Rectal smooth muscle tissue (tissue), 1 donor: ENCODE results near the gene KRT14.
A peak's percentile ranks its signal among the peaks of the same experiment; 100 is the strongest.
"Not testable (repeated sequence)": the region's sequence is repeated elsewhere in the genome, so short reads cannot be mapped to it uniquely, and the experiment has no call there.

Experiments
- H3K27ac ChIP-seq: one replicate; pipeline ENCODE4 v1.7.0; 2013; ENCODE audit warnings: low read depth, low read length, inconsistent platforms
- H3K27me3 ChIP-seq: one replicate; pipeline ENCODE4 v1.7.0; 2013; ENCODE audit warnings: low read length; ENCODE audit not compliant: control insufficient read depth, insufficient read depth
- H3K36me3 ChIP-seq: one replicate; pipeline ENCODE4 v1.7.0; 2013; ENCODE audit warnings: low read length; ENCODE audit not compliant: control insufficient read depth, insufficient read depth
- H3K4me1 ChIP-seq: one replicate; pipeline ENCODE4 v1.7.0; 2013; ENCODE audit warnings: low read length; ENCODE audit not compliant: control insufficient read depth, insufficient read depth
- H3K4me3 ChIP-seq: one replicate; pipeline ENCODE4 v1.7.0; 2013; ENCODE audit warnings: low read length
- H3K9ac ChIP-seq: one replicate; pipeline ENCODE4 v1.7.0; 2013; ENCODE audit warnings: low read length

The KRT14 gene

GRCh38 chr17:41553176-41553575 lies 33.5 kb downstream of the KRT14 start:
- H3K4me1 ChIP-seq = peaks cover 6% of the 10 kb centered on the region
- H3K36me3 ChIP-seq = no peaks in the 10 kb centered on the region
- H3K27me3 ChIP-seq = peaks cover 1% of the 10 kb centered on the region
- no peak overlapping the region for H3K4me3 ChIP-seq
- H3K9ac ChIP-seq = no peak overlapping the region
- H3K27ac ChIP-seq = no peak overlapping the region

GRCh38 chr17:41552455-41552854 lies 34.2 kb downstream of the KRT14 start:
- peaks cover 10% of the 10 kb centered on the region for H3K4me1 ChIP-seq
- no peaks in the 10 kb centered on the region for H3K36me3 ChIP-seq
- peaks cover 4% of the 10 kb centered on the region for H3K27me3 ChIP-seq
- H3K9ac ChIP-seq = no peak overlapping the region
- no peak overlapping the region for H3K4me3 ChIP-seq
- H3K27ac ChIP-seq = no peak overlapping the region

- Histone ChIP-seq H3K36me3 (no peaks in the 10 kb centered on the region), H3K27ac (no peak overlapping the region), H3K9ac (no peak overlapping the region), H3K4me3 (no peak overlapping the region), H3K27me3 (peaks cover 4% of the 10 kb centered on the region), H3K4me1 (peaks cover 10% of the 10 kb centered on the region)
Measured at GRCh38 chr17:41551365-41551764, 35.3 kb downstream of the KRT14 start.

GRCh38 chr17:41549596-41550039 lies 37.1 kb downstream of the KRT14 start:
- H3K4me1 ChIP-seq = peaks cover 10% of the 10 kb centered on the region
- no peak overlapping the region for H3K4me3 ChIP-seq
- no peak overlapping the region for H3K27ac ChIP-seq
- H3K27me3 ChIP-seq = peaks cover 4% of the 10 kb centered on the region
- H3K9ac ChIP-seq = no peak overlapping the region
- no peaks in the 10 kb centered on the region for H3K36me3 ChIP-seq

GRCh38 chr17:41548844-41549595 lies 37.7 kb downstream of the KRT14 start:
- H3K4me1 ChIP-seq = peaks cover 10% of the 10 kb centered on the region
- no peaks in the 10 kb centered on the region for H3K36me3 ChIP-seq
- H3K9ac ChIP-seq = no peak overlapping the region
- peak overlapping the region; percentile 59 for H3K4me3 ChIP-seq
- H3K27ac ChIP-seq = no peak overlapping the region
- peaks cover 4% of the 10 kb centered on the region for H3K27me3 ChIP-seq

GRCh38 chr17:41547921-41548843 lies 38.5 kb downstream of the KRT14 start:
- H3K4me1 ChIP-seq = peaks cover 10% of the 10 kb centered on the region
- H3K27ac ChIP-seq = no peak overlapping the region
- H3K36me3 ChIP-seq = no peaks in the 10 kb centered on the region
- peak overlapping the region; percentile 59 for H3K4me3 ChIP-seq
- no peak overlapping the region for H3K9ac ChIP-seq
- peaks cover 4% of the 10 kb centered on the region for H3K27me3 ChIP-seq

GRCh38 chr17:41547378-41547841 lies 39.3 kb downstream of the KRT14 start:
- no peak overlapping the region for H3K9ac ChIP-seq

GRCh38 chr17:41546819-41547218 lies 39.9 kb downstream of the KRT14 start:
- H3K27ac ChIP-seq = no peak overlapping the region
- H3K4me1 ChIP-seq = peaks cover 10% of the 10 kb centered on the region
- H3K36me3 ChIP-seq = no peaks in the 10 kb centered on the region
- no peak overlapping the region for H3K9ac ChIP-seq
- no peak overlapping the region for H3K4me3 ChIP-seq
- H3K27me3 ChIP-seq = peaks cover 4% of the 10 kb centered on the region

More at GRCh38 chr17:41547378-41547841, 39.3 kb downstream of the KRT14 start:
- no peaks in the 10 kb centered on the region for H3K36me3 ChIP-seq
- H3K27ac ChIP-seq = no peak overlapping the region
- H3K27me3 ChIP-seq = peaks cover 4% of the 10 kb centered on the region
- peaks cover 10% of the 10 kb centered on the region for H3K4me1 ChIP-seq
- no peak overlapping the region for H3K4me3 ChIP-seq

- no peak overlapping the region for H3K9ac ChIP-seq
- H3K4me3 ChIP-seq = no peak overlapping the region
- H3K36me3 ChIP-seq = no peaks in the 10 kb centered on the region
- no peak overlapping the region for H3K27ac ChIP-seq
- peaks cover 4% of the 10 kb centered on the region for H3K27me3 ChIP-seq
- H3K4me1 ChIP-seq = peaks cover 10% of the 10 kb centered on the region
Measured at GRCh38 chr17:41545829-41546410, 40.8 kb downstream of the KRT14 start.

- no peak overlapping the region for H3K4me3 ChIP-seq
- H3K27ac ChIP-seq = no peak overlapping the region
- H3K4me1 ChIP-seq = peaks cover 10% of the 10 kb centered on the region
- H3K9ac ChIP-seq = no peak overlapping the region
- H3K36me3 ChIP-seq = no peaks in the 10 kb centered on the region
- peaks cover 4% of the 10 kb centered on the region for H3K27me3 ChIP-seq
Measured at GRCh38 chr17:41544935-41545334, 41.8 kb downstream of the KRT14 start.

GRCh38 chr17:41544491-41544892 lies 42.2 kb downstream of the KRT14 start:
- peaks cover 10% of the 10 kb centered on the region for H3K4me1 ChIP-seq
- H3K4me3 ChIP-seq = no peak overlapping the region
- no peaks in the 10 kb centered on the region for H3K36me3 ChIP-seq
- peaks cover 4% of the 10 kb centered on the region for H3K27me3 ChIP-seq
- H3K9ac ChIP-seq = no peak overlapping the region
- H3K27ac ChIP-seq = no peak overlapping the region

GRCh38 chr17:41542786-41543185 lies 43.9 kb downstream of the KRT14 start:
- not testable (repeated sequence) for H3K4me3 ChIP-seq, H3K9ac ChIP-seq, H3K4me1 ChIP-seq, H3K27ac ChIP-seq, H3K27me3 ChIP-seq, H3K36me3 ChIP-seq
